HEK293 (cell line): ENCODE results near the gene PLEKHG4B.

ENCODE experiments used
- CTCF ChIA-PET: fragments of 350-600 bp; formaldehyde crosslinking; extraction: SDS; loops from one replicate; lab custom pipeline; 2021; ENCODE audit warnings: antibody characterized with exemption; lab: Yijun Ruan, JAX
- POLR2A ChIA-PET: fragments of 300-600 bp; formaldehyde crosslinking; extraction: SDS; loops from one replicate; lab custom pipeline; 2020; ENCODE audit warnings: antibody characterized with exemption, inconsistent platforms; lab: Yijun Ruan, JAX
- H3K27ac ChIP-seq: fragments of 200-500 bp; sonication (Bioruptor generic); 2 replicates; pipeline ENCODE4 v1.5.1; 2014; ENCODE audit warnings: low read depth, low read length, control low read depth, inconsistent platforms; ENCODE audit errors: extremely low read depth
- H3K36me3 ChIP-seq, 2 experiments: fragments of 200-500 bp in 1 of 2; sonication (Bioruptor generic) in 1 of 2; 1 replicate in 1 of 2; 2 replicates in 1 of 2; pipeline ENCODE4 v1.5.1; 2014 to 2017; ENCODE audit warnings: inconsistent platforms in 2 of 2, low read length in 2 of 2; ENCODE audit not compliant: control insufficient read depth in 2 of 2, insufficient read depth in 1 of 2
- H3K4me1 ChIP-seq: fragments of 200-500 bp; sonication (Bioruptor generic); 2 replicates; pipeline ENCODE4 v1.5.1; 2014; ENCODE audit warnings: mild to moderate bottlenecking, low read length, inconsistent platforms; ENCODE audit not compliant: control insufficient read depth, insufficient read depth
- H3K4me3 ChIP-seq: 2 replicates; pipeline ENCODE4 v1.5.1; 2011; ENCODE audit warnings: low read depth, mild to moderate bottlenecking, control low read depth, low read length, moderate library complexity
- H3K9me3 ChIP-seq: fragments of 200-500 bp; sonication (Bioruptor generic); 2 replicates; pipeline ENCODE4 v1.5.1; 2014; ENCODE audit warnings: low read depth, low read length, inconsistent platforms; ENCODE audit not compliant: control insufficient read depth, insufficient read depth
- FEZF1 ChIP-seq: fragments of 450-650 bp; formaldehyde crosslinking; IDR thresholded peaks from 2 replicates; pipeline ENCODE4 v1.5.1; 2016; ENCODE audit warnings: missing biosample characterization, missing genetic modification characterization
- GFI1B ChIP-seq: fragments of 450-650 bp; formaldehyde crosslinking; IDR thresholded peaks from 2 replicates; pipeline ENCODE4 v1.5.1; 2016; ENCODE audit warnings: missing biosample characterization, missing genetic modification characterization
- GLIS1 ChIP-seq: fragments of 450-650 bp; formaldehyde crosslinking; IDR thresholded peaks from 2 replicates; pipeline ENCODE4 v1.5.1; 2016; ENCODE audit warnings: missing biosample characterization, missing genetic modification characterization
- GLIS2 ChIP-seq: fragments of 450-650 bp; formaldehyde crosslinking; IDR thresholded peaks from 2 replicates; pipeline ENCODE4 v1.5.1; 2016; ENCODE audit warnings: missing biosample characterization, missing genetic modification characterization
- KLF7 ChIP-seq: fragments of 450-650 bp; formaldehyde crosslinking; IDR thresholded peaks from 2 replicates; pipeline ENCODE4 v1.5.1; 2016; ENCODE audit warnings: missing biosample characterization, missing genetic modification characterization, borderline replicate concordance
- PRDM2 ChIP-seq: fragments of 450-650 bp; formaldehyde crosslinking; IDR thresholded peaks from 2 replicates; pipeline ENCODE4 v1.5.1; 2016; ENCODE audit warnings: missing biosample characterization, missing genetic modification characterization, borderline replicate concordance
- SCRT1 ChIP-seq: fragments of 450-650 bp; formaldehyde crosslinking; IDR thresholded peaks from 2 replicates; pipeline ENCODE4 v1.5.1; 2016; ENCODE audit warnings: missing biosample characterization, missing genetic modification characterization, borderline replicate concordance
- SETDB1 ChIP-seq: IDR thresholded peaks from one replicate; pipeline ENCODE4 v1.6.1; 2017; ENCODE audit warnings: mild to moderate bottlenecking, low read length, moderate library complexity, mixed read lengths; ENCODE audit not compliant: insufficient read length
- ZBTB21 ChIP-seq: fragments of 450-650 bp; formaldehyde crosslinking; IDR thresholded peaks from 2 replicates; pipeline ENCODE4 v1.5.1; 2017; ENCODE audit warnings: missing biosample characterization, missing genetic modification characterization
- ZBTB26 ChIP-seq: fragments of 450-650 bp; formaldehyde crosslinking; optimal IDR thresholded peaks from 2 replicates; pipeline ENCODE3; 2016; ENCODE audit warnings: missing biosample characterization, mild to moderate bottlenecking, missing genetic modification characterization
- ZNF174 ChIP-seq: fragments of 450-650 bp; formaldehyde crosslinking; IDR thresholded peaks from 2 replicates; pipeline ENCODE4 v1.5.0; 2017; ENCODE audit warnings: missing biosample characterization, mild to moderate bottlenecking, missing genetic modification characterization
- ZNF26 ChIP-seq: fragments of 450-650 bp; formaldehyde crosslinking; IDR thresholded peaks from 2 replicates; pipeline ENCODE4 v1.5.1; 2016; ENCODE audit warnings: missing biosample characterization, missing genetic modification characterization
- ZNF266 ChIP-seq: fragments of 450-650 bp; formaldehyde crosslinking; IDR thresholded peaks from 2 replicates; pipeline ENCODE4 v1.5.1; 2016; ENCODE audit warnings: missing biosample characterization, missing genetic modification characterization, low read depth
- ZNF398 ChIP-seq: fragments of 450-650 bp; formaldehyde crosslinking; IDR thresholded peaks from 2 replicates; pipeline ENCODE4 v1.5.1; 2017; ENCODE audit warnings: missing biosample characterization, missing genetic modification characterization
- ZNF426 ChIP-seq: fragments of 450-650 bp; formaldehyde crosslinking; IDR thresholded peaks from 2 replicates; pipeline ENCODE4 v1.5.1; 2017; ENCODE audit warnings: missing biosample characterization, missing genetic modification characterization, mild to moderate bottlenecking, inconsistent platforms, moderate library complexity
- ZNF433 ChIP-seq: fragments of 450-650 bp; formaldehyde crosslinking; IDR thresholded peaks from 2 replicates; pipeline ENCODE4 v1.5.1; 2016; ENCODE audit warnings: missing biosample characterization, missing genetic modification characterization, low read depth
- ZNF600 ChIP-seq: fragments of 450-650 bp; formaldehyde crosslinking; IDR thresholded peaks from 2 replicates; pipeline ENCODE4 v1.5.1; 2016; ENCODE audit warnings: missing biosample characterization, missing genetic modification characterization
- ZNF629 ChIP-seq: fragments of 450-650 bp; formaldehyde crosslinking; IDR thresholded peaks from 2 replicates; pipeline ENCODE4 v1.5.1; 2017; ENCODE audit warnings: missing biosample characterization, missing genetic modification characterization
- ZNF76 ChIP-seq: fragments of 450-650 bp; formaldehyde crosslinking; IDR thresholded peaks from 2 replicates; pipeline ENCODE4; 2016; ENCODE audit warnings: low read depth, missing biosample characterization, missing genetic modification characterization, borderline replicate concordance
- ZNF792 ChIP-seq: fragments of 450-650 bp; formaldehyde crosslinking; IDR thresholded peaks from 2 replicates; pipeline ENCODE4 v1.5.1; 2016; ENCODE audit warnings: missing biosample characterization, missing genetic modification characterization
- ZNF843 ChIP-seq: fragments of 450-650 bp; formaldehyde crosslinking; IDR thresholded peaks from 2 replicates; pipeline ENCODE4 v1.5.1; 2016; ENCODE audit warnings: missing biosample characterization, missing genetic modification characterization

The PLEKHG4B gene

GRCh38 chr5:189486-189885 lies 97.5 kb downstream of the PLEKHG4B start:
- CTCF ChIA-PET = no interaction called here
- Histone ChIP-seq H3K36me3 (no peaks in the 10 kb centered on the region), H3K4me1 (peaks cover 4% of the 10 kb centered on the region), H3K9me3 (no peaks in the 10 kb centered on the region), H3K4me3 (no peak overlapping the region), H3K27ac (no peak overlapping the region)
- POLR2A ChIA-PET = interaction anchor here (1.5 to 1.9 kb wide), 2 partner anchors 29 to 82 kb away, joined by 6 to 18 read pairs; partner anchors contain the start of genes CCDC127, PDCD6 and SDHA
- TF ChIP-seq ZNF76 = no peak
- no peak for TF ChIP-seq ZNF266
- TF ChIP-seq FEZF1 (tag by site-specific recombination) = no peak
- TF ChIP-seq ZNF629 (tag by site-specific recombination) = no peak
- no peak for TF ChIP-seq KLF7 (tag by site-specific recombination)
- no peak for TF ChIP-seq SETDB1
- TF ChIP-seq SCRT1 (tag by site-specific recombination) = no peak
- TF ChIP-seq ZNF843 (tag by site-specific recombination) = no peak
- no peak for TF ChIP-seq ZNF600 (tag by site-specific recombination)
- TF ChIP-seq ZNF426 (tag by site-specific recombination) = no peak
- TF ChIP-seq ZNF26 (tag by site-specific recombination) = no peak
- TF ChIP-seq ZNF792 = no peak
- no peak for TF ChIP-seq GFI1B
- no peak for TF ChIP-seq ZNF398
- TF ChIP-seq PRDM2 (tag by site-specific recombination) = no peak
- TF ChIP-seq ZBTB21 (tag by site-specific recombination) = no peak
- no peak for TF ChIP-seq ZNF174
- no peak for TF ChIP-seq ZNF433 (tag by site-specific recombination)

GRCh38 chr5:189976-190365 lies 98.0 kb downstream of the PLEKHG4B start:
- peaks cover 4% of the 10 kb centered on the region for H3K4me1 ChIP-seq
- ChIA-PET CTCF (no interaction called here), POLR2A (interaction anchor here (1.9 kb wide), 2 partner anchors 28 to 81 kb away, joined by 6 read pairs; partner anchors contain the start of genes CCDC127, PDCD6 and SDHA)
- TF ChIP-seq GLIS2 (peak; percentile 31; the same call in 1 of the 2 replicates), GLIS1 (tag by site-specific recombination) (peak; percentile 13; the same call in 1 of the 2 replicates), ZBTB26 (tag by site-specific recombination) (no peak)
- H3K36me3 ChIP-seq = no peaks in the 10 kb centered on the region
- no peaks in the 10 kb centered on the region for H3K9me3 ChIP-seq
- H3K4me3 ChIP-seq = no peak overlapping the region
- H3K27ac ChIP-seq = no peak overlapping the region
